Endometrium (tissue), 2 donors: ENCODE results near the gene RAET1G.
"Not testable (repeated sequence)": the region's sequence is repeated elsewhere in the genome, so short reads cannot be mapped to it uniquely, and the experiment has no call there.

Experiments
- FAIRE-seq: peaks from 2 replicates; lab custom pipeline; 2012; peaks lifted over from hg19 to GRCh38; lab: Jason Lieb, UNC
- donor health status: control.
- donor health status: control.

The RAET1G gene

DNA sequence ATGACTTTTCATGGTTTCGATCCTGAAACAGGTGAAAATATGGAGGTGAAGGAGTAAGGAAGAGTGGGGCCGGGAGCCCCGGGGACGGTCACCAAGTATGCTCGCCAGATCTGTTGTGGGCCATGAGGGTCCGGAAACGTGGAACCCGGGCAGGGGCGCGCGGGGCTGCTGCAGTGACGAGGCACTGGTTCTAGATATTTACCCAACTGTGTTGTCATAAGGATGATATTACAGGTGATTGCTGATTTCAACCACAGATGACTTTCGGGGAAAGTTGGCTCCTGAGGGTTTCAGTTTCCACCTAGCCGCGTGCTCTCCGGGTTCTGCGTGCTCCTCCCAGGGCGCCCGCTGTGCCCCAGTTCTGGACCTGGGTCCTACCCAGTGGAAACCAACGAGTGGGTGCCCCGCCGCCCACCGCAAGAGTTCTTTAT, 12.2 kb downstream of the RAET1G start:
- FAIRE-seq: no peak

DNA sequence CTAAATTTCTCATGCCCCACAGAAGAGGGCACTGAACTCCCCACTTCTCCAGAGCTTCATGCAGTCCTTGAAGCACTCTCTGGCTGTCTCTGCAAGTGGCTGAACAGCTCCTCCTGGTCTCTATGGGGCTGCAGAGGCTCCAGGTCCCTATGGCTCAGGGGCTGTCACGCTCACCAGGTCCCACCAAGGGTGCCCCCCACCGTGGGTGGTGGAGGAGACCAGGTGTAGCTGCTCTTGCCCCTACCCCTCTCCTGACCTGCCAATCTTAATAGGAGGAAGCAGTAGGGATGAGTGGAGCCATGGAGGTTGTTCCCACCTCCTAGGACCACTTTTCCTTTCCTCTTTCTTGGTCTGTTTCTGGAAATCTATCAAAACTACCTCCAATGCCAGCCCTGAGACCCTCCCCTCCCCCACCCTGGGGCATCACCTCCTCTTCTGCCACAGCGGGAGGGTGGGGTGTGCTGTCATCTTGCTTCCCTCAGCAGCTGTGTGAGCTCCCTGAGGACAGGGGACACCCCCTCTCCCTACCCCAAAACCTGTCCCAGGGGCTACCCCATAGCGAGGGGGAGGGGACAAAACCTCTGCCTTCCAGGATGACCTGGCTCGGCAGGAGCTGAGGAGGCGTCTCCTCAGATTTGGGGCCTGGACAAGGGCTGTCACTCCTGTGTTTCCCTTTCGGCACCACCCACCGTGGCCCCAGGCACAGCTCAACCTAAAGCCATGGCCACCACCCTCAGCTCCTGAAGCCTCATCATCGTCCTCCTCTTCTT, 13.0 kb downstream of the RAET1G start:
- no peak for FAIRE-seq

DNA sequence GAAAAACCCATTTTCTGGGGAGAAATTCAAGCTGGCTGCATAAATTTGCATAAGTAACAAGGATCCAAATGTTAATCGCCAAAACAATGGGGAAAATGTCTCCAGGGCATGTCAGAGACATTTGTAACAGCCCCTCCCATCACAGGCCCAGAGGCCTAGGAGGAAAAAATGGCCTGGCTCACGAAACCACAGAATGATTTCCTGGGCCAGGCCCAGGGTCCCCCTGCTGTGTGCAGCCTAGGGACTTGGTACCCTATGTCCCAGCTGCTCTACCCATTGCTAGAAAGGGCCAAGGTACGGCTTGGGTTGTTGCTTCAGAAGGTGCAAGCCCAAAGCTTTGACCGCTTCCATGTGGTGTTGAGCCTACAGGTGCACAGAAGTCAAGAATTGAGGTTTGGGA, 14.4 kb downstream of the RAET1G start:
- FAIRE-seq: not testable (repeated sequence)

DNA sequence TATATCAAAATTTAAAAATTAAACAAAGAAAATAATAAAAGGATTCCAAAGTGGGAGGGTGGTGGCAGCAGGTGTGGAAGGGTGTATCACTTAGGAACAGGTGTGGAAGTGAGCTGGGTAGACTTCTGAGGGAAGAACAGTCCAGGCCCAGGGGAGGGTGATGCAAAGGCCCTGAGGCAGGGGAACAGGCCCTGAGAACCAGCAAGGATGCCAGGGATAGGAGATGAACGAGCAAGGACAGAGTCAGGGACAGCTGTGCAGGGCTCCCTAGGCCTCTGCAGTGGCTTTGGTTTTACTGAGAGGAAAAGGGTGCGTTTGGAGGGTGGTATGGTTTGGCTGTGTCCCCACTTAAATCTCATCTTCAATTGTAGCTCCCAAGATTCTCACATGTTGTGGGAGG, 15.6 kb downstream of the RAET1G start:
- FAIRE-seq: no peak

DNA sequence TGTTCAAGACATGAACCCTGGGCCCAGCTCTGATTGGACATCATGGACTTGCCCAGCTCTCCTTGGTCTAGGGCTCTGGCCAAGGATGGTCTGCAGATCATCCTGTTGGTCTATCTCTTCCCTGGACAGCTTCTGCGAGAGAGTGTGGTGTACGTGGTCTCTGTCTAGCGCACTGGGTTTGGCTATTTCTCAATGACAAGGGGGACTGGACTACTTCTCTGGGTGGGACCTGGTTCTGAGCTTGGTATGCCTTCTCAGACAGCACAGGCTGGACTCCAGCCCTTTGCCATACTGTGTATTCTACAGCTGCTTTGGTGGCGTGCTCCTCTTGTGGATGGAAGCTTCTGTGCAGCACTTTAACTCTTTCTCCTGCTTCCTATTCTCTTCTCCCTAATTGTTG, 16.5 kb downstream of the RAET1G start:
- no peak for FAIRE-seq

DNA sequence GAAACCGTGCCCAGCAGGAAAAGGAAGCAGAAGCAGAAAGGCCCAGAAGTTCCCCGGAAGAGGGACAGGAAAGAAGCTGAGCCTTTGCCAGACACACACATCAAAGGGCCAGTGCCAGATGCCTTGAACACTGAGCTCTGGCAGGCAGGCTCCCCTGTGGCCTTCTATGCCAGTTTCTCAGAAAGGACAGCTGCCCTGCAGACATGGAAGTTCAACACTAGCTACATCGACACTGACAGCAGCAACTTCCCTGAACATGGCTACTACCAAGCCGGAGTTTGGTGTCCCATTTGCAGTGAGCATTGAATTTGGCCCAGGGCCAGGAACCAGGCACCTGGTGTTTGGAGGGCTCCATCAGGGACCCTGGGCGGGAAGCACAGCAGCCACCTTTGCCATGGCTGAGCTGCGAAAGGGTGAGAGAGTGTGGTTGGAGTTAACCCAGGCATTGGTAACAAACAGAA, 17.0 kb downstream of the RAET1G start:
- FAIRE-seq: no peak

DNA sequence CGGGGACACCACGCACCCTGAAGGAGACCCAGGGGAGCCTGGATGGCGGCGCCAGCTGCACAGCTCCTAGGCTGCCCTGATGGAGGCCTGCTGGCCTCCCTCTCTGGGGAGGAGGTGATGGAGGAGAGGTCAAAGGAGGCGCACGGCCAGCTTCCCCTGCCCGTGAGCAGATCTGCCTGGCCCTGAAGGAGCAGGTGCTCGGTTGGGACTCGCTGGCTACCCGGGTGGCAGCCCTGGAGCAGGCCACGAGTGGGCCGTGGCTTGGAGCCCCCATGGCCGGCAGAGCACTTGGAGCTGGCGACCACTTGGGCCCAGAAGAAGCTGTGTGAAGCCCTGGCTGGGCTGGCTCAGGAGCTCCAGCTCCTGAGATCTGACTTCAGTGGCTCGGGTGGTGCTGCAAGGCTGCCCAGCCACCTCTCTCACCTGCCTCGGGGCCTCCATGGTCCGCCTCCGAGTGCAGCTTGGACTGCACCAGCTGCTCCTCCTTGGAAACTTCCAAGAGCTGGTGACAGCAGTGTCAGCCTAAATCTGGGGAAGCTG, 17.5 kb downstream of the RAET1G start:
- FAIRE-seq: no peak

DNA sequence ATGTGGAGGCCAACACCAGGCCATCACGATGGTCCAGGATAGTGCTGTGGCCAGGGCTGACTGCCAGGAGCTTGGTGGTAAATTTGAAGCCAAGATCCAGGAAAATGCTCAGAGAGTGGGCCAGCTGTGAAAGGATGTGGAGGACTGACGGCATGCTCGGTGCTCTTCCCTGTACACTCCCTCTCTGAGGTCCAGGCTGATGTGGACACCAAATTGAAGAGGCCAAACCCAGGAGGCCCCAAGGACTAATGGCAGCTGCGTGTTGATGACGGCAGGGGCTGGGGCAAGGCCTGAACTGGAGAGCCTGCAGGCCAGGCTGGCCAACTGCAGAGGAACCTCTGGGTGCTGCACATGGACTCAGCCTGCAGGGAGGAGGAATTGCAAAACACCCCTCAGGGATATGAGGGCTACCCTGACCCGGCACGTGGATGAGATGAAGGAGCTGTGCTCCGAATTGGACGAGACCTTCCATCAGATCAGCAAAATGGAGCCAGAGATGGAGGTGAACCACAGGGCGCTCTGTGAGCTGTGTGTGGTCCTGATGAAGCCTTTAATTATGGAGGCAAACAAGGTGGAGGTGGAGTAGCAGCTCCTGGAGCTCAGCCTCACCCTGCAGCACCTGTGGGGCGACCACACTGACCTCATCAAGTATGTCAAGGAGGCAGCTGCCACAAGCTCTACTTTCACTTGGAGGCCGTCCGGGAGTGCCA, 18.1 kb downstream of the RAET1G start:
- FAIRE-seq: no peak

DNA sequence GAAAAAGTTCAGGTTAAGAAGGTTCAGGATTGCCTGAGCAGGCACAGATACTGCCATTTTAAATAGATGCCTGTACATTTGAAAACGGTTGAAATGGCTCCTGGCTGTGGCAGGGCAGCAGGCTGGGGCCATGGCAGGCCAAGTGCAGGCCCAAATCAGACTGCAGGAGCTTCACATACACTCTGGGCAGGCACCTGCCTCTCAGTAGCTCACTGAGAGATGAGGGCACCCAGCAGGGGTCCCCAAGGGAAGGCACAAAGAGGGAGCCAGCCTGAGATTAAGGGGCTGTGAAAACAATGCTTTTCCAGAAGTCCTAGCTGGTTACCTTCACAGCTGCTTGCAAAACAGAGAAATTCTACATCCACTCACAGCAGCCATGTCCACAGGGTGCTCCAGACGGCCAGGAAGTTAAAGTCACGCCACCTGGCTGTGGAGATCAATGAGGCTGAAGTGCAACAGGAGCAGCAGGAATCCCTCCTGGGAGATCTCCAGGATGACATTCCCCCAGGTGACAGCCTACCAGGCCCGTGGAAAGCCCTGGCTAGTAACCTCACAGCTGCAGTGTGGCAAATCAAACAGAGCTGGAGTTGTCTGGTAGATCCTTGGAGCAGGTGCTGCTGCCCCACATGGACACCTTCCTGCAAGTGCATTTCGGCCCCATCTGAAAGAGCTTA, 18.8 kb downstream of the RAET1G start:
- FAIRE-seq: no peak

DNA sequence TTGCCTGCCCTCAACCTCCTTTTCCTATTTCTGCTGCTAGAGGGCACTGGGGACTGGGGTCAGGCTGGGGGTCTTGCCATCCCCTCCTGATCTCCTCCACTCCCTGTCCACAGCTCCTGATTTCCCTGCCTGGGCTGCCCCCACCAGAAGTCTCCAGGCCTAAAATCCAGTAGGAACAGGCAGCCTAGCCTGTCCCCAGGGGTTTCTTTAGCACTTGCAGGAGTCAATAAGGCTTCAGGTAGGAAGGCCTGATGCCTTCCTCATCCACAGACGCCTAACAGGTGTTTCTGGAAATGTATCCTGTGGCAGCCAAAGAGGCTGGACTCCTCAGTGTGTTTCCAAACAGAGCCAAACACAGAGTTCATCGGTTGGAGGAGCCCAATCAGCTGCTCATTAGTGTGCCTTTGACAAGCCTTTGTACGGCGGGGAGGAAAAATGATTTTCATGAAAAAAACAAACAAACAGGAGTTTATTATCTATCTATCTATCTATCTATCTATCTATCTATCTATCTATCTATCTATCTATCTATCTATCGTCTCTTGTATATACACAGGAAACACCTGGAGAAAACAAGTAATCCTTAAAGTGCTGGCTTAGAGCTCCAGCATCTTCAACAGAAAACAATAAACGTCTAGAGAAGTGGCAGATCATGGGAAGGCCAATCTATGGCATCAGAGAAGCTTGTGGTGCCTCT, 21.3 kb downstream of the RAET1G start:
- no peak for FAIRE-seq

DNA sequence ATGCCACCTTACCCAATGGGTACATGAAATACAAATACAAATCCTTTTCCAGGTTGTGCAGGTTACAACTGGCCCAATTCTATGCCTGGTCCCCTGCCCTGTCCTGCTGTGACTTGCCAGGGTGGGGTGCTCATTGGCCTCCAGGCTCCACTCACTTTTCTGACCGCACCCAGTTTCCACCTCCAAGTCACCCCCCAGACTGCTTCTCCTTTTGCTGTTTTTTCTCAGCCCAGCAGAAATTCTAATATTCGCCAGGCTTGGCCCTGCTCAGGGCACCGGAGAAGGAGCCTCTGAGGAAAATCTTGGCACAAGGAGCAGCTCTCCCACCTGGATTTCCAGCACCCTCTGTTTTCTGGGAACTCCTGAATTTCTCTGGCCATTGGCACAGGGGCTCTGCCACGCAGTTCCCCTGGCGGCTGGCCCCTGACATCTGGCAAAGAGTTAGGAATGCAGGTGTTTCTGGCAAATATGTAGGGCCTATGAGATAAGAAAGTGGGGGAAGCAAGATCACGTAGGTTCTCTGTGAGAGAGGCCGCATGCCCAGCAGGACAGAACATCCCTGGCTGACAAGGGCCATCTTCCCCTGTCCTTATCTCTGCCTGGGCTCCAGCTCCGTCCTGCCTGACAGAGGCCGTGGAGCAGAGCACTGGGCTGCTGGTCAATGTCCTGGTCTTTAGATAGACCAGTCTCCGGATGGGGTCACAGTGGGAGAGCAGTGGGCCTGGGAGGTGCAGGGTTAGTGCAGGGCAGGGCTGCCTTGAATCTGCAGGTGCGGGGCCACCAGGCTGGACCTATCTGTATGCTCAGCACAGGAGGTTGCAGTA, 22.1 kb downstream of the RAET1G start:
- FAIRE-seq: no peak

DNA sequence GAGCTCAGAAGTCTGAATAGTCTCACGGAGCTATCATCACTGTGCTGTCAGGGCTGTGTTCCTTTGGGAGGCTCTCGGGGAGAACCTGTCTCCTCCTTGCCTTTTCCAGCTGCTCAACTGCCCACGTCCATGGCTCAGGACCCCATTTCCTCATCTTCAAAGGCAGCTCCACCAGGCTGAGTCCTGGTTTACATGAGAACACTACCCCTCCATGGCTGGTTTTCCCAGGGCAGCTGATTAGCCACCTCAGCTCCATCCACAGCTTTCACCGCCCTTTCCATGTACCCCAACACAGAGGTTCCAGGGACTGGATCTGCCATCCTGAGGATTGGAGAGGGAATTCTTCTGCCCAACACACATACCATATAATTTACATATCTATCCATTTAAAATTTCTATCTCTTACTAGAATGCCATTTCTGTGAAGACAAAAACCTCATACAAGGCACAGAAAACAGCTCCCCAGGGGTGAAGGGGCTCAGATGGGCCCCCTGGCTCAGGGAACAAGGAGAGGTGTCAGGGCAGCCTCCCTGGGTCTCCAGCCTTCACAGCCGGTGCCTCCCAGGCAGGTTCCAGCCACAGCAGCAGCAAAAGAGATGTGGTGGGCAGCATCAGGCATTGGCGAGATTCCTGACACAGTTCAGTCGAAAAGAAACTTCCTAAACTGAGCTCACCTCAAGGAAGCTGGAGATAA, 22.8 kb downstream of the RAET1G start:
- FAIRE-seq: no peak

DNA sequence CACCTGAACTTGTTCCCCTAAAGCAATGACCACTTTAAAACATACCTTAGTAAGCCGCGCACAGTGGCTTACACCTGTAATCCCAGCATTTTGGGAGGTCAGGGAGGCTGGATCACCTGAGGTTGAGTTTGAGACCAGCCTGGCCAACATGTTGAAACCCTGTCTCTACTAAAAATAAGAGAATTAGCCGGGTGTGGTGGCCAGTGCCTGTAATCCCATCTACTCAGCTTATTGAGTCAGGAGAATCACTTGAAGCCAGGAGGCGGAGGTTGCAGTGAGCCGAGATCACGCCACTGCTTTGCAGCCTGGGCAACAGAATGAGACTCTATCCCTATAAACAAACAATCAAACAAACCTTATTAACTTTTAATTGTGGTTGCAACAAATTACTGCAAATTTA, 23.4 kb downstream of the RAET1G start:
- FAIRE-seq: no peak

DNA sequence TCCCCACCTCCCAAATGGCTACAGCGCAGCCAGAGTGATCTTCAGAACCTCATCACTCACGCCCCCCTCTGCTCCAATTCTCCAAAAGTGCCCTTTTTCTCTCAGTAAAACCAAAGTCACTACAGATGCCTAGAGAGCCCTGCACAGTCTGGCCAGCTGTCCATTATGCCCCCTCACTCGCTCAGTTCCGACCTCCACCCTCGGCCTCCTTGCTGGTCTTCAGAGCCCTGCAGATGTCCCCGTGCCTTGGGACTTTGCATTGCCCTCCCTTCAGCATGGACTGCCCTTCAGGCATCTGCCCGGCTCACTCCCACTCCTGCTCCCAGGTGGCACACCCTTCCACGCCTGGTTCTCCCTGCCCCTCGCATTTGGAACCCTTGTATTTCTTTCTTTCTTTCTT, 24.0 kb downstream of the RAET1G start:
- no peak for FAIRE-seq

DNA sequence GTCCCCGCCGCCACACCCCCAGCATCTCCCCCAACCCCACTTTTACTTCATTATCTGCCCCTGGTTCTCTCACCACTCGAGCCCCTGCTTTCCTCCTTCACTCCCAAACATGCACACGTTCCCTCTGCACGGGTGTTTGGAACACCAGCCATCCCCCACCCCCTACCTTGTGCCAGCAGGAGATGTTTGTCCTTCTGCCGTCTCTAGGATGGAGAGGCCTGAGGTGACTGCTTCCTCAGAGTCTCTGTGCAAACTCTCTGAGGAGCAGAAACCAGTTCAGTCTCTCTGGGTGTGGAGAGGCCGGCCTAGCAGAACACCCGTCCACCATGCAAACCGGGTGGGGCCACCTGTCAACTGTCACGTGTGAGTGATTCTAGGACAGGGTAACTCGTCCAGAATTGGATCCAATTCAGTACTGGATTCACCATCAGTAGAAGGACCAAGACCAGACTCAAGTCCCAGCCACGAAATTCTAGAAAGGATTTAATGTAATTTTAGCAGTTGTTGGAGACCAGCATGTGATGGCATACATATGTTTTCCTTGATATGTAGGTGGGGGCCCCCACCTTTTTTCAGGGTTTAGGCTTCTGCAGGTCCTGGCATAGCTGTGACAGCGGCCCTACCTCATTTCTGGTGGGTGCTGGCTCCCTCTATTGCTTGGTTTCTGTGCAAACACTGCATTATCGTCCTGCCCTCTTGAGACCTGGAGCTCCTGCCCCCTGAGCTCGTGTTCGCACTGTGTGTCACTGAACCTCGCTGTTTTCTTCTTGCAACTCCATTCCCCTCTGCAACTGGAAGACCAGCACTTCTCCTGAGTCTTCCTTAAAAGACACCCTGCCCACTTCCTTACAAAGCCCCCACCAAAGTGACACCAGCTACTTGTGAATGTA, 24.8 kb downstream of the RAET1G start, which contains the start of gene RAET1E:
Gene RAET1E (minus strand): TSS at position 259 of the 890 bp plus-strand sequence. CDS start 7,212 bp downstream, outside the sequence.
- FAIRE-seq: no peak

DNA sequence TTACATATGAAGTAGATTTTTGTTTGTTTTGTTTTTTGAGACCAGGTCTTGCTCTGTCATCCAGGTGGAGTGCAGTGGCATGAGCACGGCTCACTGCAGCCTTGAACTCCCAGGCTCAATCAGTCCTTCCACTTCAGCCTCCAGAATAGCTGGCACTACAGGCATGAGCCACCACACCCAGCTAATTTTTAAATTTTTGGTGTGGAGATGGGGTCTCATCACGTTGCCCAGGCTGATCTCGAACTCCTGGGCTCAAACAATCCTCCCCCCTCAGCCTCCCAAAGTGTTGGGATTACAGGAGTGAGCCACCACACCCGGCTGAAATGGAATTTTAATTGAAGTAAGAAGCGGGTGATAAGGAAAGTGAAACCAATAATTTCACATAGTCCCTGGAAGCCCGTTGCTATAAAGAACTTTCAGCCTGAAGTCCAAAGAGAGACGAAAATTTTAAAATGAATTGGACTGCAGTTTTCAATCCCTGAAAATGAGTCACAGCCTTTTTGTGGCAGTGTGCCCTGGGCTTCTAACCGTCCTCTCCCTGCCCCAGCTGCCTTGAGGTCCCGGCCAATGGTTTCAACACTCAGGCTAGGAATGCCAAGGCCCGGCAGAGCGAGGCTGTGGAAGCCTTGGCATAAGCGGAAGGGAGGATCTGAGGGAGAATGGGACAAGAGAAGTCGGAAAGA, 25.8 kb downstream of the RAET1G start:
- FAIRE-seq: no peak

DNA sequence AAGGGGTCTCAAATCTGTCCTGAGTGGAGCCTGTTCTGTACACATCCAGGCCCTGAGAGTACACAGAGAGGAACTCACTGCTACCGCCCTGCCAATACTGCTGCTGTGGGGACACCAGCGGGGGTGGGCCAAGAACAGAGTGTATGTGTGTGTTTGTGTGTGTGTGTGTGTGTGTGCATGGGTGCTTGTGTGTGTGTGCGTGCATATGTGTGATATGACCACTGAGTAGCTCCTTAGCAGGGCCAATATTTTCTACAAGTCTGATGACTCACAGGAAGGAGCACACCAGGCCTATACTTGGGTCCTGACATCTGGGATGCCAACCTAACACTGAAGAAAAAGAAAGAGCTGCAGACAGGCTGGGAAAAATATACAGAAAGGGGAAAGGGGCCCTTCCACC, 26.4 kb downstream of the RAET1G start:
- no peak for FAIRE-seq

DNA sequence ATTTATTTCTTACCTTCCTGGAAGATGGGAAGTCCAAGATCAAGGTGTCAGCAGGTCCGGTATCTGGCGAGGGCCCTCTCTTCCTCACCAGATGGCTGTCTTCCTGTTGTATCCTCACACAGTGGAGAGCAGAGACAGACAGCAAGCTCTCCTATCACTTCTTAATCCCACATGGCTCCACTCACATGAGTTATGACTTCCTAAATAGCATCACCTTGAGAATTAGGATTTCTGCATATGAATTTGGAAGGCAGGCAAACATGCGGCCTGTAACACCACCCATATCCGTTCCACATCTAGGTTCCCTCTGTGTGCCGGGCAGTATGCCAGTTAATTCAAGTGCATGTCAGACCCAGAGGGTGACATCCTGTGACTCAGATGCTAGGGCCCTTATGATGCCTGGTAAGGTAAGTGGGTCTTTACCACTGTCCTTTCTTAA, 27.1 kb downstream of the RAET1G start:
- no peak for FAIRE-seq
